Amniotic stem cell (primary cell): ENCODE data around the gene PA2G4.
"Not testable (repeated sequence)": the region's sequence is repeated elsewhere in the genome, so short reads cannot be mapped to it uniquely, and the experiment has no call there.

Source experiments
- DNase-seq: peaks from one replicate; lab custom pipeline; 2025; lab: John Stamatoyannopoulos, UW

The PA2G4 gene

DNA sequence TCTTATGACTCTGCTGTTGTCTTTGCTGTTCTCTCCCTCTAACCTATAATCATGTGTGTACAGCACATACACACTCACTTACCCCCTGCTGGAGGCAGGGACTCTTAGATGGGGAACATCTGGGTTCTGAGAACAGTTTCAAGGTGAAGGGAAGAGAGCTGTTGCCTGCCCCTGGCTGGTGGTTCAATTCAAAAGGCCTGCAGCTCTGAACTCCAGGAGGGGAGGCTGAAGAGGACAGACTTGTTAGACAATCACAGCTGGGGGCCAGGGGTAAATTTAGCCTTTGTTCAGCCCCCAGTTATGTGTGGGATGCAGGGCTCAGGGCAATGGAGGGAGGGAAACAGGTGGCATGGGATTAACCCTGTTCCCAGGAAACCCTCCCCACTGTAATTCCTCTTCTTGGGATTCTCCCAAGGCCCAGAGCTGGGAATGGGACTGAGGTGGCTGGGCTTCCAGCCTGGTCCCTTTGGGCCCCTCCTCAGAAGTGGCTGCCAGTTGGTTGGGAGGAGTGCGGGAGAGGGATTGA lies 50.0 kb downstream of the PA2G4 start:
- no peak for DNase-seq

- no peak for DNase-seq
Observed at GRCh38 chr12:56154818-56155217, 50.5 kb downstream of the PA2G4 start.

- no peak for DNase-seq
Observed at GRCh38 chr12:56155256-56155845, 51.0 kb downstream of the PA2G4 start.

GRCh38 chr12:56156464-56157200 lies 52.3 kb downstream of the PA2G4 start:
- DNase-seq = not testable (repeated sequence)

DNA sequence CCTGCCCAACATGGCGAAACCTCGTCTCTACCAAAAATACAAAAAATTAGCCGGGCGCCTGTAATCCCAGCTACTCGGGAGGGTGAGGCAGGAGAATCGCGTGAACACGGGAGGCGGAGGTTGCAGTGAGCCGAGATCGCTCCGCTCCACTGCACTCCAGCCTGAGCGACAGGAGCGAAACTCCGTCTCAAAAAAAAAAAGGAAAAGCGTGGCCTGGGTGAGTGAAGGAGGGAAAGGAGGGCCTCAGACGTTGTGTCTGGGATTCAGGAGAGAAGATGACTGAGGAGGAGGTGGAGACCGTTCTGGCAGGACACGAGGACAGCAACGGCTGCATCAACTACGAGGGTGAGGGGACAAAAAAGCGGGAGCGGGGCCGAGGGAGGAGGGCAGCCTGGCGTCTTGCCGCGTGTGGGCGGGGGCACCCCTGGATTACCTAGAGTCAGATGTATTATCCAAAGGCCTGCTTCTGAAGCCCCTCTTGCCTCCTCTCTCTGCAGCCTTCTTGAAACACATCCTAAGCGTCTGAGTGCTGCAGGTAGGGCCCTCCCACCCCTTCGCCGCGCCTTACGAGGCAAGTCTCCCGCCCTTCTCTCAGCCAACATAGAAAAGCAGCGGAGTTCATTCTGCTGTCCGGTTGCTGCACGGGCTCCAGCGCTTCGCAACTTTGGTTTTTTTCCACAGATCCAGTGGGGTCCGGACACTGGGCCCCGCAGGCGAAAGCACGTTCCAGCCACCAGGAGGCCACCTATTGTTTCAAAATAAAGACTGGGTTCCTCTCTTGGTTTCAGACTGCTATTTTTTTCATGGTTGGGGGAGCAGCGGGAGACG lies 53.1 kb downstream of the PA2G4 start:
- peak; percentile 69 for DNase-seq

DNA sequence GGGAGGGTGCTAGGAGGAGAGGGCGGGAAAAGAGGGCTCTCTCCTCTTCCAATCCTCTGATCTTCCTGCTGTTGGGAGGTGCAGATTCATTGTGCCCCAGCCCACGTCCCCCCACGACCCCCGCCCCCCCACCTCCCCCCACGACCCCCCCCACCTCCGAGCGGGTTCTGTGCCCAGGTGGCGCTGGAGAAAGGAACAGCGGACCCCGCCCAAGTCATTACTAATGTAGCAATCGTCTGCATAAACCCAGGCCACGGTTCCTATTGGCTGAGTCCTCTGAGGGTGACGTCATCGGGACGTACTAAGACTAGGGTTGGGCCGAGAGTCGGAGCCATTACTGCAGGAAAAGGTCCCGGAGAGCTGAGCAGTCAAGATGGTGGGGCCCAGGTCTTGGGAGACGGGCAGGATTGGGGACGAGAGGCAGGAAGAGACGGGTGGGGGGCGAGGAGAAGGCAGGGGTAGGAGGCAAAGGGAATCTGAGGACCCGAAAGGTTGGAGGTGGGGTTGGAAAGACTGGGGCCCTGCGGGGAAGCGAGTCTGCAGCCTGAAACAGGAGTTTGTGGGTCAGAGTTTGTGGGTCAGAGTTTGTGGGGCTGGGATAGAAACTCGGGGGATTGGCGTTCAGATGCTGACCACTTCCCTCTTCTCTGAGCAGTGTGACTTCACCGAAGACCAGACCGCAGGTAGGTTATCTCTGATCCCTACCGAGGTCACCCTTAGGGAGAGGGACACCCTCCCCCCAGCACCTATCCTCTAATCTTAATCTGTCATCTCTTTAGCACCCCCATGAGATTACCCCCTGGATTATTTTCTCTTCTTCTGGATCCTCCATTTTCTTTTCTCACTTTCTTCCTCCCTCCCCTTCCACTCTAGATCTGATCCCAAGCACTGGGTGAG lies 53.9 kb downstream of the PA2G4 start, which contains the start of gene MYL6:
MYL6 (plus strand) TSS at position 331 of the 897 bp plus-strand sequence; CDS start at position 374, 43 bp downstream.
- peak; percentile 98 for DNase-seq

GRCh38 chr12:56158926-56159461 lies 54.6 kb downstream of the PA2G4 start:
- peak; percentile 20 for DNase-seq

- no peak for DNase-seq
Observed at GRCh38 chr12:56159482-56160192, 55.3 kb downstream of the PA2G4 start.

DNA sequence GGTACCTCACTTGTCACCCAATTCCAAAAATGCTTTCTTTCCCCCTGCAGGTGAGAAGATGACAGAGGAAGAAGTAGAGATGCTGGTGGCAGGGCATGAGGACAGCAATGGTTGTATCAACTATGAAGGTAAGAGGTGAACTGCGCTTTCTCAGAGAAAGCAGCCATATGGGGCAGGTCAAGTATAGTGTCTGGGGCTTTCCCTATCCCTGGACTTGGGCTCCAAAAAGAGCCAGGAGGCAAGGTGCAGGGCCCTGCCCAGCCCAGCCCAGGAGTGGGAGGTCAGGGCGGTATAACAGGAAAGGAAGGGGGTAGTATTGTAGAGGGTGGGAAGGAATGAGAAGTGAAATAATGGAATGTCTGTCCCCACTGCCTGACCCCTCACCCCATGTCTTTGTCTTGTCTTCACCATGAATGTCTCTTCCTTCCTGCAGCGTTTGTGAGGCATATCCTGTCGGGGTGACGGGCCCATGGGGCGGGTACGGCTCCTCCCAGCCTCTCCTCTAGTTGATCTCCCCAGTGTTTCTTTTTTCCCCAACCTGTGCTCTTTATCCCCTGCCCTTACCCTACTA lies 55.9 kb downstream of the PA2G4 start:
- DNase-seq = no peak

GRCh38 chr12:56160894-56161689 lies 56.7 kb downstream of the PA2G4 start:
- DNase-seq = no peak

- DNase-seq = no peak
Observed at GRCh38 chr12:56161690-56162351, 57.5 kb downstream of the PA2G4 start.

DNA sequence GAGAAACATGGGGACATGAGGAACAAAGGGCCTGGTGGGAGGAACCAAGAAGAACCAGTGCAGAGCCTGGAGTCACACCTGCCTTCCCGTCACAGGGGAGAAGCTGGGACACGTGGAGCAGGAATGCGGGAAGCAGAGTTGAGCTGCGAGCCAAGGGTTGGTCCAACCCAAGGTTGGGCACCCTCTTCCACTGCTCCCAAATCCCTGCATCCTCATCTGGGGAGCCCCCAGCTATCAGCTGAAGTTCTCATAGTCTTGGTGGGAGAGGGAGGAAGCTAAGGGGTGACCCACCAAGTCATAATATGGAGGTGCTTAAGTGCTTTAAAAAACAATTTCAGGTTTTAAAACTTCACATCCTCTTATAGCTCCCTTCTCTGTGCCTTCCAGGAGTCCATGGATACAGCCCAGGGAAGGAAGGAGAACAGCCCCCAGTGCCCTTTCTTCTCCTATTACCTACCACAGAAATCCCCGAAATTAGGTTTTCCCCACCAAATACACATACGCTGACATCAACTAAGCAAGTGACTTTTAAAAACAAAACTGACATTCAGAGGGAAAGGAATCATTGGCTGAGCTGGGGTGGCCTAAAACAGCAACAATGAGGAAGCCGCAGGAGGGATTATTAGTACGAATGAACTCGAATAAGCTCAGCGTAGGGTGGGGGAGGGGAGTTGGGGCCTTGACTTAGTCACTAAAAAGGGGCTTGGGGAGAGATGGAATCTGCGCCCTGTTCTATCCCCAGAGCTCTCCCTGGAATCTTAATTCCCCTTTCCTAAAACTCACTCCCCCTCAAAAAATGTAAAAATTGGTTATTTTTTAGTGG lies 58.3 kb downstream of the PA2G4 start:
- DNase-seq = no peak
